Endodermal cell (in vitro differentiated cells): Measurements from ENCODE around the gene LYAR. TPM values are rescaled to one million over a fixed set of nuclear protein-coding genes. Genes with fewer than 3 reads are reported as not detected.

ENCODE experiments used
- DNase-seq: peaks from one replicate; pipeline ENCODE4 v3.0.0-alpha.2; 2017
- H3K27ac ChIP-seq: 2 replicates; pipeline ENCODE4 v1.5.1; 2013; ENCODE audit warnings: mild to moderate bottlenecking, low read depth, low read length, moderate library complexity
- H3K27me3 ChIP-seq: 2 replicates; pipeline ENCODE4 v1.6.1; 2013; ENCODE audit warnings: mild to moderate bottlenecking, low read length, moderate library complexity; ENCODE audit not compliant: insufficient read depth, control insufficient read depth, poor library complexity, severe bottlenecking
- H3K36me3 ChIP-seq: 2 replicates; pipeline ENCODE4 v1.7.0; 2013; ENCODE audit warnings: mild to moderate bottlenecking, low read length, moderate library complexity; ENCODE audit not compliant: control insufficient read depth, insufficient read depth
- H3K4me1 ChIP-seq: one replicate; pipeline ENCODE4 v1.7.0; 2013; ENCODE audit warnings: low read length; ENCODE audit not compliant: control insufficient read depth, insufficient read depth
- H3K4me3 ChIP-seq: 2 replicates; pipeline ENCODE4 v1.5.1; 2013; ENCODE audit warnings: mild to moderate bottlenecking, low read length, moderate library complexity
- H3K9ac ChIP-seq: 2 replicates; pipeline ENCODE4 v1.6.1; 2013; ENCODE audit warnings: mild to moderate bottlenecking, low read length, moderate library complexity; ENCODE audit not compliant: poor library complexity, severe bottlenecking; ENCODE audit errors: extremely low read depth
- H3K9me3 ChIP-seq: 2 replicates; pipeline ENCODE4 v1.6.1; 2013; ENCODE audit warnings: mild to moderate bottlenecking, low read length, moderate library complexity; ENCODE audit not compliant: control insufficient read depth
- H3K27ac Mint-ChIP-seq: 2 replicates; pipeline ENCODE4 v1.8.0; 2020; ENCODE audit warnings: mixed read lengths
- H3K27me3 Mint-ChIP-seq: 2 replicates; pipeline ENCODE4 v1.8.0; 2021; ENCODE audit warnings: mild to moderate bottlenecking, mixed read lengths; ENCODE audit not compliant: insufficient read depth
- H3K36me3 Mint-ChIP-seq: 2 replicates; pipeline ENCODE4 v1.8.0; 2020; ENCODE audit warnings: low read depth, mixed read lengths
- H3K4me1 Mint-ChIP-seq: 2 replicates; pipeline ENCODE4 v1.8.0; 2020; ENCODE audit warnings: mixed read lengths
- H3K4me3 Mint-ChIP-seq: 2 replicates; pipeline ENCODE4 v1.8.0; 2020; ENCODE audit warnings: mild to moderate bottlenecking, moderate library complexity, mixed read lengths
- H3K9me3 Mint-ChIP-seq: 2 replicates; pipeline ENCODE4 v1.8.0; 2020; ENCODE audit warnings: mild to moderate bottlenecking, mixed read lengths
- CTCF ChIP-seq: fragments of 200-600 bp; sonication (generic); conservative IDR thresholded peaks from 2 replicates; pipeline ENCODE4 v1.5.0; 2021; ENCODE audit warnings: antibody characterized with exemption, mild to moderate bottlenecking
- WGBS, 2 experiments: methylation state at CpG; one replicate each; pipeline versions ENCODE4 v1.1.5 to v1.1.7; 2013; ENCODE audit warnings: missing lambda C conversion rate in 2 of 2, mixed read lengths in 1 of 2; ENCODE audit not compliant: insufficient coverage in 1 of 2, insufficient read length in 1 of 2; 5-methylcytosine and 5-hydroxymethylcytosine counted together
- total RNA-seq, 2 donors: library from RNA; stranded (reverse); fragmentation: NEBNext Ultra II Directional in 1 of 2; extraction: Animal tissue kit (Norgen Biotek cat#: 25700) in 1 of 2; gene quantifications; 2 replicates in 1 of 2; 3 replicates in 1 of 2; pipeline ENCODE4 v1.2.1, GENCODE V29; 2021

LYAR gene
- total RNA-seq, 2 donors from 2014 or later, result 23.7 to 26.3 TPM

- TF ChIP-seq CTCF, result no peak
- DNase-seq, result peak; percentile 49
- Mint-ChIP-seq H3K4me1 (no peaks in the 10 kb centered on the region), H3K27ac (no peak overlapping the region), H3K27me3 (peaks cover 8% of the 10 kb centered on the region), H3K9me3 (no peaks in the 10 kb centered on the region), H3K4me3 (no peak overlapping the region), H3K36me3 (no peaks in the 10 kb centered on the region)
- Histone ChIP-seq H3K27me3 (peaks cover 11% of the 10 kb centered on the region), H3K9ac (no peak overlapping the region), H3K27ac (no peak overlapping the region), H3K9me3 (no peaks in the 10 kb centered on the region), H3K4me3 (no peak overlapping the region), H3K4me1 (no peaks in the 10 kb centered on the region), H3K36me3 (no peaks in the 10 kb centered on the region)
- WGBS, 2 experiments, result 81% methylated on average over 9 to 10 of the region's 10 CpGs
Observed at GRCh38 chr4:4256799-4257198, 33.2 kb downstream of the LYAR start.

- Mint-ChIP-seq H3K27ac (no peak overlapping the region), H3K4me3 (no peak overlapping the region), H3K36me3 (no peaks in the 10 kb centered on the region), H3K4me1 (no peaks in the 10 kb centered on the region), H3K9me3 (no peaks in the 10 kb centered on the region), H3K27me3 (peaks cover 18% of the 10 kb centered on the region)
- DNase-seq, result no peak
- no peak for TF ChIP-seq CTCF
- H3K9ac ChIP-seq, result no peak overlapping the region
- H3K4me3 ChIP-seq, result no peak overlapping the region
- peaks cover 22% of the 10 kb centered on the region for H3K27me3 ChIP-seq
- H3K27ac ChIP-seq, result no peak overlapping the region
- no peaks in the 10 kb centered on the region for H3K4me1 ChIP-seq
- WGBS, 2 experiments, result 89 to 90% methylated on average over 5 to 6 of the region's 6 CpGs
- H3K9me3 ChIP-seq, result no peaks in the 10 kb centered on the region
- no peaks in the 10 kb centered on the region for H3K36me3 ChIP-seq
Observed at GRCh38 chr4:4254666-4255065, 35.3 kb downstream of the LYAR start.

- Mint-ChIP-seq H3K9me3 (no peaks in the 10 kb centered on the region), H3K4me1 (peaks cover under 1% of the 10 kb centered on the region), H3K36me3 (no peaks in the 10 kb centered on the region), H3K27me3 (peaks cover 18% of the 10 kb centered on the region), H3K27ac (no peak overlapping the region), H3K4me3 (no peak overlapping the region)
- H3K9ac ChIP-seq, result no peak overlapping the region
- H3K9me3 ChIP-seq, result no peaks in the 10 kb centered on the region
- no peak for TF ChIP-seq CTCF
- no peaks in the 10 kb centered on the region for H3K36me3 ChIP-seq
- H3K27me3 ChIP-seq, result peaks cover 22% of the 10 kb centered on the region
- WGBS, 2 experiments, result 89% methylated on average over 9 to 11 of the region's 11 CpGs
- H3K4me1 ChIP-seq, result no peaks in the 10 kb centered on the region
- H3K4me3 ChIP-seq, result no peak overlapping the region
- no peak overlapping the region for H3K27ac ChIP-seq
- DNase-seq, result no peak
Observed at GRCh38 chr4:4254199-4254598, 35.8 kb downstream of the LYAR start.
